Brain microvascular endothelial cell (primary cell): Measurements from ENCODE around the gene ZNF587B.
"Not testable (repeated sequence)": the region's sequence is repeated elsewhere in the genome, so short reads cannot be mapped to it uniquely, and the experiment has no call there.

Experiments
- DNase-seq: peaks from one replicate; pipeline ENCODE4 v3.0.0-alpha.2; 2020
- H3K27ac ChIP-seq: fragments of 250-450 bp; sonication (Bioruptor Pico); 2 replicates; pipeline ENCODE4 v1.5.1; 2020; ENCODE audit warnings: mild to moderate bottlenecking, moderate library complexity
- H3K27me3 ChIP-seq: fragments of 250-450 bp; sonication (Bioruptor Pico); replicated peaks from 2 replicates; pipeline ENCODE4 v1.5.1; 2020; ENCODE audit warnings: mild to moderate bottlenecking
- H3K36me3 ChIP-seq: fragments of 250-450 bp; sonication (Bioruptor Pico); replicated peaks from 2 replicates; pipeline ENCODE4 v1.5.1; 2020; ENCODE audit warnings: mild to moderate bottlenecking
- H3K4me3 ChIP-seq: 2 replicates; pipeline ENCODE4 v1.5.1; 2011; ENCODE audit warnings: low read depth, mild to moderate bottlenecking, control low read depth, low read length, moderate library complexity
- in situ Hi-C: cut with HindIII; loops from 2 replicates; pipeline ENCODE4 v1.10.0; 2017; ENCODE audit warnings: low sequenced_read_pairs, low pct_ligation_motif_present
- TF ChIP-seq, protein P1 (sequence below): IDR thresholded peaks from 2 replicates; pipeline ENCODE4 v1.5.1; 2011; ENCODE audit warnings: low read depth, mild to moderate bottlenecking, moderate library complexity, low read length, control low read depth, inconsistent platforms; ENCODE audit errors: missing control alignments

The ZNF587B gene

GRCh38 chr19:57800696-57801095 is 29.4 kb upstream of the ZNF587B start:
- Histone ChIP-seq H3K27me3 (no peaks in the 10 kb centered on the region), H3K36me3 (peaks cover 5% of the 10 kb centered on the region), H3K27ac (no peak overlapping the region), H3K4me3 (no peak overlapping the region)
- in situ Hi-C loops: no loop called here
- no peak for DNase-seq
- TF ChIP-seq, protein P1, sequence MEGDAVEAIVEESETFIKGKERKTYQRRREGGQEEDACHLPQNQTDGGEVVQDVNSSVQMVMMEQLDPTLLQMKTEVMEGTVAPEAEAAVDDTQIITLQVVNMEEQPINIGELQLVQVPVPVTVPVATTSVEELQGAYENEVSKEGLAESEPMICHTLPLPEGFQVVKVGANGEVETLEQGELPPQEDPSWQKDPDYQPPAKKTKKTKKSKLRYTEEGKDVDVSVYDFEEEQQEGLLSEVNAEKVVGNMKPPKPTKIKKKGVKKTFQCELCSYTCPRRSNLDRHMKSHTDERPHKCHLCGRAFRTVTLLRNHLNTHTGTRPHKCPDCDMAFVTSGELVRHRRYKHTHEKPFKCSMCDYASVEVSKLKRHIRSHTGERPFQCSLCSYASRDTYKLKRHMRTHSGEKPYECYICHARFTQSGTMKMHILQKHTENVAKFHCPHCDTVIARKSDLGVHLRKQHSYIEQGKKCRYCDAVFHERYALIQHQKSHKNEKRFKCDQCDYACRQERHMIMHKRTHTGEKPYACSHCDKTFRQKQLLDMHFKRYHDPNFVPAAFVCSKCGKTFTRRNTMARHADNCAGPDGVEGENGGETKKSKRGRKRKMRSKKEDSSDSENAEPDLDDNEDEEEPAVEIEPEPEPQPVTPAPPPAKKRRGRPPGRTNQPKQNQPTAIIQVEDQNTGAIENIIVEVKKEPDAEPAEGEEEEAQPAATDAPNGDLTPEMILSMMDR: no peak

DNA sequence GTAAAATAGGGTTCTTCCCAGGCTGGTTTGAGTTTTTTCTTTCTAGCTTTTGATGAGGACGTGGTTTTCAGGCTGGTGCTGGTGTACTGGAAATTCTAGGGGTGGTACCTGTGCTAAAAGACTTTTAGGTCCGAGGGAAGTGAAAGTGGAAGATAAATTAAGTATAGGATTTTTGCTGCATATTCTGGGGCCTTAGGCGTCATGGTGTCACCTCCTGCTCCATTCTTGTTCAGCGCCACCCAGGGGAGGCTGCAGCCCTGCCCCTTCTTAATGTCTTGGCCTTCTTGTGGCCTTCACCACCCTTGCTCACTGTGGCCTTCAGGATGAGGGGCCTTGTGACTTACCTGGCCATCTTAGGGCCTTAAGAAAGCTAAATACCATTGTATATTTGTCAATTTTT is 27.8 kb upstream of the ZNF587B start:
- H3K36me3 ChIP-seq: no peaks in the 10 kb centered on the region
- no peak for DNase-seq
- H3K27me3 ChIP-seq: no peaks in the 10 kb centered on the region
- no peak overlapping the region for H3K4me3 ChIP-seq
- TF ChIP-seq, protein P1: no peak
- in situ Hi-C loops: no loop called here
- no peak overlapping the region for H3K27ac ChIP-seq

DNA sequence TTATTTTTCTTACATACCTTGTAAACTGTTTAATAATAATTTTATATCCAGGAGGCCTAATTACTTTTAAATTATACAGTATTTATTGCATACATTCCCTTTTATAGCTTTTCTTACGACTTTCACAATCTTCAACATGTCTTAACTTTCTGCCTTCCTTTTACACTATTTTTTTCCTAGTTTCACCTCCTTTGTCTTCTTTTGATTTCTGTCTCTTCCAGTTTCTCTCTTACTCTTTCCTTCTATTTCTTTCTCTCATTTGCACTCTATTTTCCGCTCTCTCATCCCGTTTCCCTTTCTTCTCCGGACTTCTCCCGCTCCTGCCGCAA is 26.9 kb upstream of the ZNF587B start:
- TF ChIP-seq, protein P1: no peak
- H3K27ac ChIP-seq: peak overlapping the region; percentile 81
- in situ Hi-C loops: no loop called here
- H3K4me3 ChIP-seq: peak overlapping the region; percentile 64
- H3K27me3 ChIP-seq: no peaks in the 10 kb centered on the region
- peaks cover 7% of the 10 kb centered on the region for H3K36me3 ChIP-seq
- no peak for DNase-seq

- peak; percentile 77 for DNase-seq
- Histone ChIP-seq H3K4me3 (peak overlapping the region; percentile 64), H3K27ac (peak overlapping the region; percentile 81), H3K27me3 (no peaks in the 10 kb centered on the region), H3K36me3 (peaks cover 11% of the 10 kb centered on the region)
- in situ Hi-C loops: no loop called here
- TF ChIP-seq, protein P1: no peak
Measured at GRCh38 chr19:57803594-57804325, 26.3 kb upstream of the ZNF587B start.

GRCh38 chr19:57807541-57807940 is 22.6 kb upstream of the ZNF587B start:
- Histone ChIP-seq H3K27ac (no peak overlapping the region), H3K27me3 (no peaks in the 10 kb centered on the region), H3K4me3 (no peak overlapping the region), H3K36me3 (peaks cover 31% of the 10 kb centered on the region)
- TF ChIP-seq, protein P1: no peak
- in situ Hi-C loops: no loop called here
- no peak for DNase-seq

- H3K4me3 ChIP-seq, H3K27me3 ChIP-seq, H3K27ac ChIP-seq, DNase-seq, in situ Hi-C loops: not testable (repeated sequence)
- H3K36me3 ChIP-seq: peaks cover 36% of the 10 kb centered on the region
Measured at GRCh38 chr19:57810410-57811295, 19.4 kb upstream of the ZNF587B start.
